HEK293 (cell line): ENCODE data around the gene GNB5.

Experiments
- CTCF ChIA-PET: fragments of 350-600 bp; formaldehyde crosslinking; extraction: SDS; loops from one replicate; lab custom pipeline; 2021; ENCODE audit warnings: antibody characterized with exemption; lab: Yijun Ruan, JAX
- POLR2A ChIA-PET: fragments of 300-600 bp; formaldehyde crosslinking; extraction: SDS; loops from one replicate; lab custom pipeline; 2020; ENCODE audit warnings: antibody characterized with exemption, inconsistent platforms; lab: Yijun Ruan, JAX
- H3K27ac ChIP-seq: fragments of 200-500 bp; sonication (Bioruptor generic); 2 replicates; pipeline ENCODE4 v1.5.1; 2014; ENCODE audit warnings: low read depth, low read length, control low read depth, inconsistent platforms; ENCODE audit errors: extremely low read depth
- H3K36me3 ChIP-seq, 2 experiments: fragments of 200-500 bp in 1 of 2; sonication (Bioruptor generic) in 1 of 2; 1 replicate in 1 of 2; 2 replicates in 1 of 2; pipeline ENCODE4 v1.5.1; 2014 to 2017; ENCODE audit warnings: inconsistent platforms in 2 of 2, low read length in 2 of 2; ENCODE audit not compliant: control insufficient read depth in 2 of 2, insufficient read depth in 1 of 2
- H3K4me1 ChIP-seq: fragments of 200-500 bp; sonication (Bioruptor generic); 2 replicates; pipeline ENCODE4 v1.5.1; 2014; ENCODE audit warnings: mild to moderate bottlenecking, low read length, inconsistent platforms; ENCODE audit not compliant: control insufficient read depth, insufficient read depth
- H3K4me3 ChIP-seq: 2 replicates; pipeline ENCODE4 v1.5.1; 2011; ENCODE audit warnings: low read depth, mild to moderate bottlenecking, control low read depth, low read length, moderate library complexity
- H3K9me3 ChIP-seq: fragments of 200-500 bp; sonication (Bioruptor generic); 2 replicates; pipeline ENCODE4 v1.5.1; 2014; ENCODE audit warnings: low read depth, low read length, inconsistent platforms; ENCODE audit not compliant: control insufficient read depth, insufficient read depth
- ELK4 ChIP-seq: IDR thresholded peaks from 2 replicates; pipeline ENCODE4 v1.6.1; 2011; ENCODE audit warnings: mild to moderate bottlenecking, low read depth, low read length, borderline replicate concordance
- HIC1 ChIP-seq: fragments of 450-650 bp; formaldehyde crosslinking; IDR thresholded peaks from 2 replicates; pipeline ENCODE4 v1.5.1; 2016; ENCODE audit warnings: missing biosample characterization, missing genetic modification characterization
- INSM2 ChIP-seq: fragments of 450-650 bp; formaldehyde crosslinking; IDR thresholded peaks from 2 replicates; pipeline ENCODE4 v1.5.1; 2016; ENCODE audit warnings: missing biosample characterization, missing genetic modification characterization
- OVOL3 ChIP-seq: fragments of 450-650 bp; formaldehyde crosslinking; IDR thresholded peaks from 2 replicates; pipeline ENCODE4 v1.5.1; 2016; ENCODE audit warnings: missing biosample characterization, missing genetic modification characterization
- PRDM1 ChIP-seq: fragments of 450-650 bp; formaldehyde crosslinking; IDR thresholded peaks from 2 replicates; pipeline ENCODE4; 2016; ENCODE audit warnings: missing biosample characterization, missing genetic modification characterization
- ZBTB20 ChIP-seq: fragments of 450-650 bp; formaldehyde crosslinking; IDR thresholded peaks from 2 replicates; pipeline ENCODE4 v1.5.1; 2016; ENCODE audit warnings: missing biosample characterization, missing genetic modification characterization
- ZFP41 ChIP-seq: fragments of 450-650 bp; formaldehyde crosslinking; IDR thresholded peaks from 2 replicates; pipeline ENCODE4 v1.5.1; 2016; ENCODE audit warnings: missing biosample characterization, missing genetic modification characterization, borderline replicate concordance
- ZNF184 ChIP-seq: fragments of 450-650 bp; IDR thresholded peaks from 2 replicates; pipeline ENCODE4 v1.5.1; 2018; ENCODE audit warnings: missing biosample characterization, mild to moderate bottlenecking, missing genetic modification characterization
- ZNF280D ChIP-seq: fragments of 450-650 bp; formaldehyde crosslinking; IDR thresholded peaks from 2 replicates; pipeline ENCODE4 v1.5.1; 2016; ENCODE audit warnings: missing biosample characterization, missing genetic modification characterization
- ZNF350 ChIP-seq: fragments of 450-650 bp; formaldehyde crosslinking; IDR thresholded peaks from 2 replicates; pipeline ENCODE4 v1.5.0; 2017; ENCODE audit warnings: missing biosample characterization, mild to moderate bottlenecking, missing genetic modification characterization
- ZNF501 ChIP-seq: fragments of 450-650 bp; formaldehyde crosslinking; IDR thresholded peaks from 2 replicates; pipeline ENCODE4 v1.5.1; 2016; ENCODE audit warnings: missing biosample characterization, missing genetic modification characterization
- ZNF610 ChIP-seq: fragments of 450-650 bp; formaldehyde crosslinking; IDR thresholded peaks from 2 replicates; pipeline ENCODE4 v1.5.1; 2016; ENCODE audit warnings: missing biosample characterization, missing genetic modification characterization, borderline replicate concordance
- ZNF639 ChIP-seq: fragments of 450-650 bp; formaldehyde crosslinking; IDR thresholded peaks from 2 replicates; pipeline ENCODE4 v1.5.1; 2016; ENCODE audit warnings: missing biosample characterization, missing genetic modification characterization
- ZNF660 ChIP-seq: fragments of 450-650 bp; IDR thresholded peaks from 2 replicates; pipeline ENCODE4 v1.5.1; 2018; ENCODE audit warnings: missing biosample characterization, mild to moderate bottlenecking, missing genetic modification characterization
- ZNF785 ChIP-seq: fragments of 450-650 bp; formaldehyde crosslinking; IDR thresholded peaks from 2 replicates; pipeline ENCODE4 v1.5.1; 2016; ENCODE audit warnings: missing biosample characterization, missing genetic modification characterization
- ZNF830 ChIP-seq: fragments of 450-650 bp; IDR thresholded peaks from 2 replicates; pipeline ENCODE4 v1.5.0; 2018; ENCODE audit warnings: missing biosample characterization, missing genetic modification characterization, low read depth, mild to moderate bottlenecking, moderate library complexity
- ZSCAN23 ChIP-seq: fragments of 450-650 bp; formaldehyde crosslinking; IDR thresholded peaks from 2 replicates; pipeline ENCODE4 v1.5.1; 2016; ENCODE audit warnings: missing biosample characterization, missing genetic modification characterization
- ZSCAN5A ChIP-seq: fragments of 450-650 bp; formaldehyde crosslinking; IDR thresholded peaks from 2 replicates; pipeline ENCODE4 v1.5.1; 2016; ENCODE audit warnings: missing biosample characterization, missing genetic modification characterization

The GNB5 gene

GRCh38 chr15:52193321-52193720 lies 2.1 kb upstream of the GNB5 start:
- Histone ChIP-seq H3K27ac (no peak overlapping the region), H3K9me3 (no peaks in the 10 kb centered on the region), H3K4me1 (no peaks in the 10 kb centered on the region), H3K36me3 (peaks cover 4 to 18% of the 10 kb centered on the region in 2 experiments), H3K4me3 (no peak overlapping the region)
- ChIA-PET POLR2A (no interaction called here), CTCF (interaction anchor here (2.7 kb wide), 1 partner anchor 15 kb away, joined by 9 read pairs; no protein-coding TSS in a partner anchor)
- TF ChIP-seq OVOL3 (tag by site-specific recombination), result no peak
- TF ChIP-seq ZNF660 (tag by site-specific recombination), result no peak
- TF ChIP-seq ZBTB20, result no peak
- TF ChIP-seq PRDM1 (tag by site-specific recombination), result no peak

GRCh38 chr15:52186651-52187486 lies 4.3 kb downstream of the GNB5 start:
- Histone ChIP-seq H3K4me3 (no peak overlapping the region), H3K9me3 (no peaks in the 10 kb centered on the region), H3K36me3 (no peaks in the 10 kb centered on the region), H3K4me1 (no peaks in the 10 kb centered on the region), H3K27ac (no peak overlapping the region)
- CTCF ChIA-PET, result interaction anchor here (0.7 kb wide), 1 partner anchor 895 kb away, joined by 3 read pairs; no protein-coding TSS in a partner anchor
- TF ChIP-seq ZSCAN5A (tag by site-specific recombination) (no peak), ZFP41 (no peak), ZSCAN23 (no peak), ZNF280D (tag by site-specific recombination) (no peak), HIC1 (tag by site-specific recombination) (no peak), ZNF830 (tag by site-specific recombination) (no peak), ZNF184 (tag by site-specific recombination) (no peak), ELK4 (no peak), ZNF350 (tag by site-specific recombination) (no peak), ZNF785 (tag by site-specific recombination) (no peak), ZNF610 (tag by site-specific recombination) (no peak), ZNF501 (tag by site-specific recombination) (no peak), INSM2 (tag by site-specific recombination) (no peak), ZNF639 (tag by site-specific recombination) (no peak)
- POLR2A ChIA-PET, result no interaction called here
